HepG2 (cell line): ENCODE data around the gene KCNE2. TPM values are rescaled to one million over a fixed set of nuclear protein-coding genes. Genes with fewer than 3 reads are reported as not detected.

Experiments
- AHR ChIP-seq: IDR thresholded peaks from 2 replicates; pipeline ENCODE4 v1.6.1; 2018; ENCODE audit warnings: missing genetic modification reagents, missing compliant biosample characterization
- BORCS8-MEF2B ChIP-seq: sonication (generic); formaldehyde crosslinking; IDR thresholded peaks from 2 replicates; pipeline ENCODE4 v1.8.0; 2022; ENCODE audit warnings: mild to moderate bottlenecking, missing genetic modification reagents
- HMG20A ChIP-seq: IDR thresholded peaks from 2 replicates; pipeline ENCODE4 v1.6.1; 2016; ENCODE audit warnings: borderline replicate concordance
- KDM1A ChIP-seq: IDR thresholded peaks from 2 replicates; pipeline ENCODE4 v1.6.1; 2016; ENCODE audit warnings: missing compliant biosample characterization
- KDM5A ChIP-seq: fragments of 200-600 bp; sonication (generic); IDR thresholded peaks from 2 replicates; pipeline ENCODE4 v1.7.0; 2018; ENCODE audit warnings: antibody characterized with exemption, mild to moderate bottlenecking, low read length, borderline replicate concordance
- KLF12 ChIP-seq: sonication (generic); formaldehyde crosslinking; IDR thresholded peaks from 2 replicates; pipeline ENCODE4 v1.4.0; 2020; ENCODE audit warnings: missing genetic modification reagents, borderline replicate concordance
- ONECUT2 ChIP-seq: sonication (generic); formaldehyde crosslinking; IDR thresholded peaks from 2 replicates; pipeline ENCODE4 v1.4.0; 2020; ENCODE audit warnings: missing genetic modification reagents
- PITX1 ChIP-seq: sonication (generic); formaldehyde crosslinking; IDR thresholded peaks from 2 replicates; pipeline ENCODE4 v1.5.1; 2020; ENCODE audit warnings: mild to moderate bottlenecking, missing genetic modification reagents
- RBM22 ChIP-seq: fragments of 200-400 bp; formaldehyde crosslinking; optimal IDR thresholded peaks from 2 replicates; pipeline ENCODE3; 2017; ENCODE audit warnings: mild to moderate bottlenecking, low read length, moderate library complexity
- RBM39 ChIP-seq: fragments of 200-400 bp; formaldehyde crosslinking; IDR thresholded peaks from one replicate; pipeline ENCODE4 v1.6.1; 2018; ENCODE audit warnings: antibody characterized with exemption, mild to moderate bottlenecking, low read depth, low read length; ENCODE audit not compliant: poor library complexity, severe bottlenecking
- SOX5 ChIP-seq: IDR thresholded peaks from 2 replicates; pipeline ENCODE4 v1.6.1; 2016; ENCODE audit warnings: borderline replicate concordance
- SP2 ChIP-seq: sonication (generic); formaldehyde crosslinking; IDR thresholded peaks from 2 replicates; pipeline ENCODE4 v1.5.1; 2020; ENCODE audit warnings: mild to moderate bottlenecking, missing genetic modification reagents
- SYNCRIP ChIP-seq: fragments of 200-400 bp; formaldehyde crosslinking; IDR thresholded peaks from 2 replicates; pipeline ENCODE4 v1.6.1; 2018; ENCODE audit warnings: mild to moderate bottlenecking, low read depth, low read length; ENCODE audit not compliant: insufficient read depth
- TAF15 ChIP-seq: fragments of 200-400 bp; formaldehyde crosslinking; IDR thresholded peaks from one replicate; pipeline ENCODE4 v1.6.1; 2018; ENCODE audit warnings: mild to moderate bottlenecking, low read depth, low read length; ENCODE audit not compliant: poor library complexity, severe bottlenecking
- ZFY ChIP-seq: sonication (generic); formaldehyde crosslinking; IDR thresholded peaks from 2 replicates; pipeline ENCODE4 v1.4.0; 2020; ENCODE audit warnings: missing genetic modification reagents
- ZKSCAN1 ChIP-seq: fragments of 150-350 bp; IDR thresholded peaks from 2 replicates; pipeline ENCODE4 v1.6.1; 2014; ENCODE audit warnings: low read length
- ZNF24 ChIP-seq: fragments of 450-650 bp; IDR thresholded peaks from 2 replicates; pipeline ENCODE4 v1.6.1; 2017; ENCODE audit warnings: antibody characterized with exemption, mild to moderate bottlenecking
- ZNF460 ChIP-seq: sonication (generic); formaldehyde crosslinking; IDR thresholded peaks from 2 replicates; pipeline ENCODE4 v1.5.1; 2020; ENCODE audit warnings: missing genetic modification reagents, mild to moderate bottlenecking, borderline replicate concordance
- ZNF616 ChIP-seq: sonication (generic); formaldehyde crosslinking; IDR thresholded peaks from 2 replicates; pipeline ENCODE4 v1.5.0; 2020; ENCODE audit warnings: low read depth, mild to moderate bottlenecking, missing genetic modification reagents
- ZNF792 ChIP-seq: IDR thresholded peaks from 2 replicates; pipeline ENCODE4 v1.6.1; 2016
- polyA plus RNA-seq, 8 experiments: library from polyadenylated mRNA; depleted of rRNA in 3 of 8; stranded (reverse) in 7 of 8; unstranded in 1 of 8; fragments of >200 nt; fragmentation: Illumina TruSeq in 4 of 8; extraction: Trizol in 4 of 8; gene quantifications; 2 replicates each; pipeline versions ENCODE4 v1.2.1 to v1.2.3, GENCODE V29; 2011 to 2016; ENCODE audit warnings: low read depth in 4 of 8, missing spikeins in 1 of 8, mixed read lengths in 1 of 8; ENCODE audit not compliant: insufficient read depth in 1 of 8
- total RNA-seq, 5 experiments: library from RNA; depleted of rRNA; stranded (reverse); fragments of >200 nt; fragmentation: Illumina TruSeq; extraction: Trizol; gene quantifications; 2 replicates each; pipeline ENCODE4 v1.2.3, GENCODE V29; 2016; ENCODE audit warnings: low read depth in 1 of 5
- TF ChIP-seq, protein P1 (sequence below): sonication (generic); formaldehyde crosslinking; IDR thresholded peaks from 2 replicates; pipeline ENCODE4 v1.5.0; 2020; ENCODE audit warnings: missing genetic modification reagents
- TF ChIP-seq, protein P2 (sequence below): sonication (generic); formaldehyde crosslinking; IDR thresholded peaks from 2 replicates; pipeline ENCODE4 v1.4.0; 2020; ENCODE audit warnings: missing genetic modification reagents
- TF ChIP-seq, protein P3 (sequence below): sonication (generic); formaldehyde crosslinking; IDR thresholded peaks from 2 replicates; pipeline ENCODE4 v1.4.0; 2020; ENCODE audit warnings: missing genetic modification reagents
- TF ChIP-seq, protein P4 (sequence below): IDR thresholded peaks from 2 replicates; pipeline ENCODE4 v1.6.1; 2016
- TF ChIP-seq, protein P5 (sequence below): sonication (generic); formaldehyde crosslinking; IDR thresholded peaks from 2 replicates; pipeline ENCODE4 v1.9.0; 2021; ENCODE audit warnings: missing genetic modification reagents, mild to moderate bottlenecking, borderline replicate concordance

Gene KCNE2
- total and polyA plus RNA-seq, 2 of the 13 experiments (the other 11 are each of a cell fraction or from before 2014, with no cell fraction given) = not detected

DNA sequence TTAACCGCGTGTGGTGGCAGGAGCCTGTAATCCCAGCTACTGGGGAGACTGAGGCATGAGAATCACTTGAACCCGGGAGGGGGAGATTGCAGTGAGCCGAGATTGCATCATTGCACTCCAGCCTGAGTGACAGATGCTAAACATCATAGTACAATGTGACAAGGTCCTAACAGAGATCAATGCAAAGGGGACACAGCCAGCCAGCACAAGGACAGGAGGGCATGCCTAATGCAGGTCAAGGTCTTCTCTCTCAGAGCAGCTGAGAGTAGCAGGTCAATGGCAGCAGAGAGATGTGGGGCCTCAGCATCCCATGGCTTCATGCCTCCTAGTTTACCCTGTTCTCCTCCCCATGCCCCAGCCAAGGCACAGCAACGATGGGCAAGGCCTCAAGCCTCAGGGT, 8.5 kb downstream of the KCNE2 start (continued):
- TF ChIP-seq, protein P1, sequence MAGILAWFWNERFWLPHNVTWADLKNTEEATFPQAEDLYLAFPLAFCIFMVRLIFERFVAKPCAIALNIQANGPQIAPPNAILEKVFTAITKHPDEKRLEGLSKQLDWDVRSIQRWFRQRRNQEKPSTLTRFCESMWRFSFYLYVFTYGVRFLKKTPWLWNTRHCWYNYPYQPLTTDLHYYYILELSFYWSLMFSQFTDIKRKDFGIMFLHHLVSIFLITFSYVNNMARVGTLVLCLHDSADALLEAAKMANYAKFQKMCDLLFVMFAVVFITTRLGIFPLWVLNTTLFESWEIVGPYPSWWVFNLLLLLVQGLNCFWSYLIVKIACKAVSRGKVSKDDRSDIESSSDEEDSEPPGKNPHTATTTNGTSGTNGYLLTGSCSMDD = no peak
- TF ChIP-seq ZNF616 (CRISPR knock-in tag) = no peak
- no peak for TF ChIP-seq AHR (CRISPR knock-in tag)
- no peak for TF ChIP-seq ZFY (CRISPR knock-in tag)
- TF ChIP-seq ONECUT2 (CRISPR knock-in tag) = peak; percentile 86
- TF ChIP-seq TAF15 = no peak
- TF ChIP-seq RBM22 = no peak
- TF ChIP-seq, protein P2, sequence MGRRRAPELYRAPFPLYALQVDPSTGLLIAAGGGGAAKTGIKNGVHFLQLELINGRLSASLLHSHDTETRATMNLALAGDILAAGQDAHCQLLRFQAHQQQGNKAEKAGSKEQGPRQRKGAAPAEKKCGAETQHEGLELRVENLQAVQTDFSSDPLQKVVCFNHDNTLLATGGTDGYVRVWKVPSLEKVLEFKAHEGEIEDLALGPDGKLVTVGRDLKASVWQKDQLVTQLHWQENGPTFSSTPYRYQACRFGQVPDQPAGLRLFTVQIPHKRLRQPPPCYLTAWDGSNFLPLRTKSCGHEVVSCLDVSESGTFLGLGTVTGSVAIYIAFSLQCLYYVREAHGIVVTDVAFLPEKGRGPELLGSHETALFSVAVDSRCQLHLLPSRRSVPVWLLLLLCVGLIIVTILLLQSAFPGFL (CRISPR knock-in tag) = no peak
- TF ChIP-seq ZNF792 (CRISPR knock-in tag) = no peak
- peak; percentile 87; the same call in 1 of the 2 replicates for TF ChIP-seq KDM1A (CRISPR knock-in tag)
- peak; percentile 73 for TF ChIP-seq SOX5 (CRISPR knock-in tag)
- TF ChIP-seq ZNF24 = no peak
- TF ChIP-seq, protein P3, sequence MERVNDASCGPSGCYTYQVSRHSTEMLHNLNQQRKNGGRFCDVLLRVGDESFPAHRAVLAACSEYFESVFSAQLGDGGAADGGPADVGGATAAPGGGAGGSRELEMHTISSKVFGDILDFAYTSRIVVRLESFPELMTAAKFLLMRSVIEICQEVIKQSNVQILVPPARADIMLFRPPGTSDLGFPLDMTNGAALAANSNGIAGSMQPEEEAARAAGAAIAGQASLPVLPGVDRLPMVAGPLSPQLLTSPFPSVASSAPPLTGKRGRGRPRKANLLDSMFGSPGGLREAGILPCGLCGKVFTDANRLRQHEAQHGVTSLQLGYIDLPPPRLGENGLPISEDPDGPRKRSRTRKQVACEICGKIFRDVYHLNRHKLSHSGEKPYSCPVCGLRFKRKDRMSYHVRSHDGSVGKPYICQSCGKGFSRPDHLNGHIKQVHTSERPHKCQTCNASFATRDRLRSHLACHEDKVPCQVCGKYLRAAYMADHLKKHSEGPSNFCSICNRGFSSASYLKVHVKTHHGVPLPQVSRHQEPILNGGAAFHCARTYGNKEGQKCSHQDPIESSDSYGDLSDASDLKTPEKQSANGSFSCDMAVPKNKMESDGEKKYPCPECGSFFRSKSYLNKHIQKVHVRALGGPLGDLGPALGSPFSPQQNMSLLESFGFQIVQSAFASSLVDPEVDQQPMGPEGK (CRISPR knock-in tag) = peak; percentile 58
- TF ChIP-seq, protein P4, sequence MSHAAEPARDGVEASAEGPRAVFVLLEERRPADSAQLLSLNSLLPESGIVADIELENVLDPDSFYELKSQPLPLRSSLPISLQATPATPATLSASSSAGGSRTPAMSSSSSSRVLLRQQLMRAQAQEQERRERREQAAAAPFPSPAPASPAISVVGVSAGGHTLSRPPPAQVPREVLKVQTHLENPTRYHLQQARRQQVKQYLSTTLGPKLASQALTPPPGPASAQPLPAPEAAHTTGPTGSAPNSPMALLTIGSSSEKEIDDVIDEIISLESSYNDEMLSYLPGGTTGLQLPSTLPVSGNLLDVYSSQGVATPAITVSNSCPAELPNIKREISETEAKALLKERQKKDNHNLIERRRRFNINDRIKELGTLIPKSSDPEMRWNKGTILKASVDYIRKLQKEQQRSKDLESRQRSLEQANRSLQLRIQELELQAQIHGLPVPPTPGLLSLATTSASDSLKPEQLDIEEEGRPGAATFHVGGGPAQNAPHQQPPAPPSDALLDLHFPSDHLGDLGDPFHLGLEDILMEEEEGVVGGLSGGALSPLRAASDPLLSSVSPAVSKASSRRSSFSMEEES (CRISPR knock-in tag) = peak; percentile 44; the same call in 1 of the 2 replicates
- peak; percentile 89 for TF ChIP-seq PITX1 (CRISPR knock-in tag)
- no peak for TF ChIP-seq ZKSCAN1
- no peak for TF ChIP-seq SP2 (CRISPR knock-in tag)
- TF ChIP-seq RBM39 = no peak
- TF ChIP-seq KLF12 = no peak
- no peak for TF ChIP-seq BORCS8-MEF2B (CRISPR knock-in tag)
- TF ChIP-seq SYNCRIP = no peak
- no peak; the same call in 1 of the 2 replicates for TF ChIP-seq ZNF460 (CRISPR knock-in tag)
- TF ChIP-seq, protein P5, sequence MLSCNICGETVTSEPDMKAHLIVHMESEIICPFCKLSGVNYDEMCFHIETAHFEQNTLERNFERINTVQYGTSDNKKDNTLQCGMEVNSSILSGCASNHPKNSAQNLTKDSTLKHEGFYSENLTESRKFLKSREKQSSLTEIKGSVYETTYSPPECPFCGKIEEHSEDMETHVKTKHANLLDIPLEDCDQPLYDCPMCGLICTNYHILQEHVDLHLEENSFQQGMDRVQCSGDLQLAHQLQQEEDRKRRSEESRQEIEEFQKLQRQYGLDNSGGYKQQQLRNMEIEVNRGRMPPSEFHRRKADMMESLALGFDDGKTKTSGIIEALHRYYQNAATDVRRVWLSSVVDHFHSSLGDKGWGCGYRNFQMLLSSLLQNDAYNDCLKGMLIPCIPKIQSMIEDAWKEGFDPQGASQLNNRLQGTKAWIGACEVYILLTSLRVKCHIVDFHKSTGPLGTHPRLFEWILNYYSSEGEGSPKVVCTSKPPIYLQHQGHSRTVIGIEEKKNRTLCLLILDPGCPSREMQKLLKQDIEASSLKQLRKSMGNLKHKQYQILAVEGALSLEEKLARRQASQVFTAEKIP (CRISPR knock-in tag) = no peak
- no peak for TF ChIP-seq KDM5A
- peak; percentile 81 for TF ChIP-seq HMG20A (CRISPR knock-in tag)
